ENCODE data around the gene CIDEA. TPM values are rescaled to one million over a fixed set of nuclear protein-coding genes. Genes with fewer than 3 reads are reported as not detected.
"Not testable (repeated sequence)": the region's sequence is repeated elsewhere in the genome, so short reads cannot be mapped to it uniquely, and the experiment has no call there.

The CIDEA gene
- total and polyA plus RNA-seq, 11 donors = 0.35 to 17.1 (median 1.5) TPM; not detected in 3

DNA sequence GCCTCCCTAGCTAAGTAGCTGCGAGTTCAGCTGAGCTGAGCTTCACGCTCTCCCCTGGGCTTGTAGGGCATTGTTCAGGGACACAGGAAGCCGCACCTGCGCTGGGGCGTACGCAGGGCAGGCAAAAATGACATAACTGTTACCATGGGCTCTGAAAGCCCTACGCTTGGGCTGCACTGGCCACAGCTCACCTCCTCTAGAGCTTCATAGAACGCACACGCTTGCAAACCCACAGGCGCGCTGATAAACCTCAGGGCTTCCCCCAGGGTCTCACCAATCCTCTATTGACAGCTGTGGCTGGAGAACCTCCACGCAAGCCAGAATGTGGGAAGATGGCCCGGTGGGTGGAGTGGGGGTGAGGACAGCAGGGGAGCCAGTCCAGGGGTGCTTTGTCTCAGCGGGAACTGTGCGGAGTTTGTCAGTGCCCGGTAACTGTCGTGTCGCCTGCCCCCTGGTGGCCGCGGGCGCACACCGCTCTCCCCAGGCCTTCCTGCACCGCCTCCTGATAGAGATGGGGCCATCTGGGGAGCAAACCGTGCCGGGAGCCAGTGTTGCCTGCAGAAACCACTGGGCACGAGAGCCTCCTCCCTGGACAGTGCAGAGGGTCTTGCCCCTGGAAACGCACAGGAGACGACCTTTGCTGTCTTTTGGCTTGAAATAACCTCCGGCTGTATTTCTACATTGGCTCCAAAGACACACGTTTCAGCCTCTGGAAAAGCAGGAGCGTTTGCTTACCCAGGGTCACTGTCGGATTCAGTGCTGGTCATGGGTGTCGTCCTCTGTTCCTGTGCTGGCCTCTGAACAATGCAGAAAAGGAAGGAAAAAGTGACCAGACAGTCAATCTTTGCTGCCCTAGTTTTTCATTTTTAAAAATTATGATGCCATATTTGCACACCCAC, 17.0 kb upstream of the CIDEA start:
- no peak for TF ChIP-seq POLR2A (IDR thresholded peaks at IDR 0.05)
- TF ChIP-seq, protein P1, sequence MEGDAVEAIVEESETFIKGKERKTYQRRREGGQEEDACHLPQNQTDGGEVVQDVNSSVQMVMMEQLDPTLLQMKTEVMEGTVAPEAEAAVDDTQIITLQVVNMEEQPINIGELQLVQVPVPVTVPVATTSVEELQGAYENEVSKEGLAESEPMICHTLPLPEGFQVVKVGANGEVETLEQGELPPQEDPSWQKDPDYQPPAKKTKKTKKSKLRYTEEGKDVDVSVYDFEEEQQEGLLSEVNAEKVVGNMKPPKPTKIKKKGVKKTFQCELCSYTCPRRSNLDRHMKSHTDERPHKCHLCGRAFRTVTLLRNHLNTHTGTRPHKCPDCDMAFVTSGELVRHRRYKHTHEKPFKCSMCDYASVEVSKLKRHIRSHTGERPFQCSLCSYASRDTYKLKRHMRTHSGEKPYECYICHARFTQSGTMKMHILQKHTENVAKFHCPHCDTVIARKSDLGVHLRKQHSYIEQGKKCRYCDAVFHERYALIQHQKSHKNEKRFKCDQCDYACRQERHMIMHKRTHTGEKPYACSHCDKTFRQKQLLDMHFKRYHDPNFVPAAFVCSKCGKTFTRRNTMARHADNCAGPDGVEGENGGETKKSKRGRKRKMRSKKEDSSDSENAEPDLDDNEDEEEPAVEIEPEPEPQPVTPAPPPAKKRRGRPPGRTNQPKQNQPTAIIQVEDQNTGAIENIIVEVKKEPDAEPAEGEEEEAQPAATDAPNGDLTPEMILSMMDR (IDR thresholded peaks at IDR 0.05) = peak; percentile 85 to 92 (median 88)
- no peak overlapping the region for H3K27ac ChIP-seq
- peaks cover 0 to 6% (median 0%) of the 10 kb centered on the region in 12 donors for H3K4me1 ChIP-seq
- H3K9me3 ChIP-seq = no peaks in the 10 kb centered on the region
- peak; percentile 90 to 97 (median 95) for ATAC-seq
- H3K4me3 ChIP-seq = no peak overlapping the region
- H3K27me3 ChIP-seq = peaks cover 0 to 10% (median 0%) of the 10 kb centered on the region in 9 donors
- no peaks in the 10 kb centered on the region for H3K36me3 ChIP-seq
- peak; percentile 71 to 87 (median 75) for DNase-seq
- WGBS, 4 donors = 32 to 69% (median 36%) methylated on average over 18 to 33 of the region's 33 CpGs
- intact Hi-C loops (cut with DNase I) = loop anchor here (2.0 to 10.0 kb wide), 6 partner anchors 142 to 502 kb away; partner anchors contain the start of gene ANKRD62 (in 10 of the 10)

DNA sequence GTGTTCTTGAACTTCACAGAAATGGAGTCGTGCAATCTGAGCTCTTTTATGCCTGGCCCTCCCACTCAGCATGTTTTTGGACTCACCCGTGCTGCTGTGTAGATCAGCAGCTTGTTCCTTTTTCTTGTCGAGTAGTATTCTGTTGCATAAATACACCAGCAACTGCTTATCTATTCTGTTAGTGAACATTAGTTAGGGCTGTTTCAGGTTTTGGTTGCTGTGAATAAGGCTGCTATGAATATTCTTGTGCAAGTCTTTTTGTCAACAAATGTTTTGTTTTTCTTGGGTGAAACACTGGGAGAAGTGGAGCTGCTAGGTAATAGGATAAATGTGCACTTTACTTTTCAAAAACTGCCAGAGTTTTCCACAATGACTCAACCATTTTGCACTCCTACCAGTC, 15.3 kb upstream of the CIDEA start:
- Histone ChIP-seq H3K4me3 (no peak overlapping the region), H3K9me3 (no peaks in the 10 kb centered on the region), H3K27me3 (peaks cover 0 to 10% (median 0%) of the 10 kb centered on the region in 9 donors), H3K27ac (no peak overlapping the region), H3K4me1 (peaks cover 0 to 6% (median 0%) of the 10 kb centered on the region in 12 donors), H3K36me3 (no peaks in the 10 kb centered on the region)
- TF ChIP-seq POLR2A (IDR thresholded peaks at IDR 0.05) = no peak
- TF ChIP-seq, protein P1 (IDR thresholded peaks at IDR 0.05) = no peak
- ATAC-seq (no peak), DNase-seq (no peak)
- intact Hi-C loops (cut with DNase I) = loop anchor here in 9 of 10 donors (5.0 to 10.0 kb wide), 5 partner anchors 144 to 504 kb away; partner anchors contain the start of gene ANKRD62 (in 8 of the 9)
- WGBS, 4 donors = 50 to 60% (median 54%) methylated on average over 3 of the region's 3 CpGs

DNA sequence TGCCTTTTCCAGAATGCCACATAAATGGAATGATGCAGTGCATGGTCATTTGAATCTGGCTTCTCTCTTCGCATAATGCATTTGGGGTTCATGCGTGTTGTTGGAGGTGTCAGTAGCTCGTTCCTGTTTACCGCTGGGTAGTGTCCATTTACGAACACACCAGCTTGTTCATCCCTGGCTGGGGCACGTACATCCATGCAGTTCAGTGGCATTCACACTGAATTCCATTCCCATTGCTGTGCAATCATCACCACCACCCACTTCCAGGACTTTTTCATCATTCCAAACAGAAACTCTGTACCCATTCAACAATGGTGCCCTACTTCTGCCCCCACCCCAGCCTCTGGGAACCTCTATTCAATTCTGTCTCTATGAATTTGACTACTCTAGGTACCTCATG, 14.7 kb upstream of the CIDEA start:
- DNase-seq (no peak), ATAC-seq (no peak)
- Histone ChIP-seq H3K27me3 (peaks cover 0 to 10% (median 0%) of the 10 kb centered on the region in 9 donors), H3K36me3 (no peaks in the 10 kb centered on the region), H3K9me3 (no peaks in the 10 kb centered on the region), H3K27ac (no peak overlapping the region), H3K4me3 (no peak overlapping the region), H3K4me1 (peaks cover 0 to 6% (median 0%) of the 10 kb centered on the region in 12 donors)
- WGBS, 4 donors = 81 to 91% (median 88%) methylated on average over 6 of the region's 6 CpGs
- TF ChIP-seq, protein P1 (IDR thresholded peaks at IDR 0.05) = no peak
- no peak for TF ChIP-seq POLR2A (IDR thresholded peaks at IDR 0.05)
- intact Hi-C loops (cut with DNase I) = loop anchor here in 9 of 10 donors (5.0 to 10.0 kb wide), 5 partner anchors 145 to 505 kb away; partner anchors contain the start of gene ANKRD62 (in 8 of the 9)

DNA sequence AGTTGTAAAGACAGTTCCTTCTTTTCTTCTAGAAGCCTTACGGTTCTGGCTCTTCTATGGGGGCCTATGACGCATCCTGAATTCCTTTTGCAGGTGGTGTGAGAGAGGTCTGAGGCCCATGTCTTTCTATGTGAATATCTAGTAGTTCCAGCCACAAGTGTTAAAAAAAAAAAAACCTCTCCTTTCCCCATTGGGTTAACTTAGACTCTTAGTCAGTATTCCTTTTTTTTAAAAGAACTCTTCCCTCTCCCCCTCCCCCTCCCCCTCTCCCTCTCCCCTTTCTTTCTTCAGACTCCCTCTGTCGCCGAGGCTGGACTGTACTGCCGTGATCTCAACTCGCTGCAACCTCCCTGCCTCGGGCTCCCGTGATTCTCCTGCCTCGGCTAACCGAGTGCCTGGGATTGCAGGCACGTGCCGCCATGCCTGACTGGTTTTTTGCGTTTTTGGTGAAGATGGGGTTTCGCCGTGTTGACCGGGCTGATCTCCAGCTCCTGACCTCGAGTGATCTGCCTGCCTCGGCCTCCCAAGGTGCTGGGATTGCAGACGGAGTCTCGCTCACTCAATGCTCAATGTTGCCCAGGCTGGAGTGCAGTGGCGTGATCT, 11.4 kb upstream of the CIDEA start:
- 90 to 96% (median 93%) methylated on average over 21 of the region's 21 CpGs for WGBS, 4 donors
- peaks cover 0 to 27% (median 9%) of the 10 kb centered on the region in 9 donors for H3K27me3 ChIP-seq
- no peaks in the 10 kb centered on the region for H3K4me1 ChIP-seq
- H3K4me3 ChIP-seq = no peak overlapping the region
- no peak for TF ChIP-seq POLR2A (IDR thresholded peaks at IDR 0.05)
- TF ChIP-seq, protein P1 (IDR thresholded peaks at IDR 0.05) = no peak
- ATAC-seq (no peak), DNase-seq (no peak)
- no peaks in the 10 kb centered on the region for H3K36me3 ChIP-seq
- intact Hi-C loops (cut with DNase I) = no loop called here
- H3K27ac ChIP-seq = no peak overlapping the region
- H3K9me3 ChIP-seq = no peaks in the 10 kb centered on the region

DNA sequence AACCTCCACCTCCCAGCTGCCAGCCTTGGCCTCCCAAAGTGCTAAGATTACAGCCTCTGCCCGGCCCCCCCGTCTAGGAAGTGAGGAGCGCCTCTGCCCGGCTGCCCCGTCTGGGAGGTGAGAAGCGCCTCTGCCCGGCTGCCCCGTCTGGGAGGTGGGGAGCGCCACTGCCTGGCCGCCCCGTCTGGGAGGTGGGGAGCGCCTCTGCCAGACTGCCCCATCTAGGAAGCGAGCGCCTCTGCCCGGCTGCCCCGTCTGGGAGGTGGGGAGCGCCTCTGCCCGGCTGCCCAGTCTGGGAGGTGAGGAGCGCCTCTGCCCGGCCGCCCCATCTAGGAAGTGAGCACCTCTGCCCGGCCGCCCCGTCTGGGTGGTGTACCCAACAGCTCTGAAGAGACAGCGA, 10.9 kb upstream of the CIDEA start:
- H3K27ac ChIP-seq; H3K4me1 ChIP-seq; H3K9me3 ChIP-seq; intact Hi-C loops (cut with DNase I); H3K4me3 ChIP-seq; DNase-seq; H3K36me3 ChIP-seq; ATAC-seq: not testable (repeated sequence)
- WGBS, 4 donors = 92 to 96% (median 93%) methylated on average over 13 to 25 of the region's 25 CpGs
- H3K27me3 ChIP-seq = peaks cover 0 to 32% (median 9%) of the 10 kb centered on the region in 9 donors

Measured in heart left ventricle (tissue), 16 donors.